ENCODE measurements around the gene TMEM164.
"Not testable (repeated sequence)": the region's sequence is repeated elsewhere in the genome, so short reads cannot be mapped to it uniquely, and the experiment has no call there.

Gene TMEM164

DNA sequence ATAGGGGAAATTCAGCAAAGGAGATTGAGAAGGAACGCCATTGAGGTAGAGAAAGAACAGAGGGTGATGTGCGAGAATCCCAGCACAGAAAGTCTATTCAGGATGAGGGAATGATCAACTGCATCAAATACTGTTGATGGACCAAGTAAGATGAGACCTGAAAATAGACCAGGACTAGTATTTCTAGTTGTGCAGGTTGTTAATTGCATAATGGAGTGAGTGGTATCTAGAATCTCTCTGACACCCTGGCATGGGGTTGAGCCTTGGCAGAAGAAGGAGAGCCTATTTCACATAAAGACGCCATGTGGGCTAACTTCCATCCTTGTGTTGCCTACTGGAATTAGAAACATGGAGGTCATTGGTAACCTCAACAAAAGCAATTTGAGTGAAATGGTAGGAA lies 135.6 kb downstream of the TMEM164 start:
- no peak for DNase-seq

- DNase-seq = no peak
Measured at GRCh38 chrX:110139172-110139571, 136.3 kb downstream of the TMEM164 start.

DNA sequence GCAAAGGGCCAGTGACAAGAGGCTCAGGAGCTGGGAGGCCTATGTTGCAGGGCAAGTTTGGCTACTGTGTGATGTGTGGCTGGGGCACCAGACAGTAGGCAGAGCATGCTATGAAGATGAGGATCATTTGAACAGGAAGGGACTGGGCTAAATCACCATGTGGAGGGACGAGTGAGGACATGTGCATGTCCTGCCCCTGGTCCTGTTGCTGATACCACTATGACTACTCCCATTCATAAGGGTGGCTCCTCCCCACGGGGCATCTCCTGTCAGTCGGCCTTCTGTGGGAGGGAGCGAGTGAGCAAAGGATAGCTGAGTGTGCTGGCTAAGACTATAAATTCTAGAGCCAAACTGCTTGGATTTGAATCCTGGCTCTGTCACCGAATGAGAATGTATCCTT lies 139.2 kb downstream of the TMEM164 start:
- no peak for DNase-seq

- no peak for DNase-seq
Measured at GRCh38 chrX:110143454-110144210, 140.7 kb downstream of the TMEM164 start.

- no peak for DNase-seq
Measured at GRCh38 chrX:110145311-110145710, 142.4 kb downstream of the TMEM164 start.

DNA sequence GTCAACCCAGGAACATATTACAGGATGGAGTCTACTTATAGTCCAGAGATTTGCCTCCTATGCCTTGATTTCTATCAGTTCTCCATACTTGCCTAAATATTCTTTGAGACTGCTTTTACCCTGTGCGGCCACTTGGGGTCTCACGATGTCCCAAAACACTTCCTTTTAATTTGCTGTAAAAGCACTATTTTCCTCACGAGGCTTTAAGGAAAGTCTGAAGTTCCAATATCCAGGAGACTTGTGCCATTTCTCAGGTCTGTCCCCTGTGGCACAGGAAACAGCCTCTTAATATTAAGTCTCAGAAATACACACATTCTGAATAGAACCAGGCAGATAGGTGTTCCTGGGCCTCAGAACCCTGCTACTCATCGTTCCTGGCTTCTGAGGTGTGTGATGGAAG lies 142.9 kb downstream of the TMEM164 start:
- no peak for DNase-seq

DNA sequence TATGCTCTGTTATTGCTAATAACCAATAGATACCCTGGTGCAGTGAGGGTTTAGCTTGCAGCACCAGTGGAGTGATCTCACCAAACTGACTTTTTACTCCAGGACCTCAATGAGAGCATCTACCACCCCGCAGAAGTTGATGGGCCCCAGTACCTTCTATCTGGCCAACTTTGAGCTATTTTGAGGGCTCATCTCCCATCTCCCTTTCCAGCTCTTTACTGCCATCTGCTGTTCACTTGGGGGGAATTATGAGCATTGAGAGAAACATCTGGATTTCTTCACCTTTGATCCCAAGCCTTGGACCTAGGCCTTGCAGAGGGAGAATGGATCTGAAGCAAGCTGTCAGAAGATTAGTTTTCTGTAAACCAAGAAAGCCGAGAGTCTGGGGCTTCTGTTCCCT lies 143.6 kb downstream of the TMEM164 start:
- DNase-seq = no peak

DNA sequence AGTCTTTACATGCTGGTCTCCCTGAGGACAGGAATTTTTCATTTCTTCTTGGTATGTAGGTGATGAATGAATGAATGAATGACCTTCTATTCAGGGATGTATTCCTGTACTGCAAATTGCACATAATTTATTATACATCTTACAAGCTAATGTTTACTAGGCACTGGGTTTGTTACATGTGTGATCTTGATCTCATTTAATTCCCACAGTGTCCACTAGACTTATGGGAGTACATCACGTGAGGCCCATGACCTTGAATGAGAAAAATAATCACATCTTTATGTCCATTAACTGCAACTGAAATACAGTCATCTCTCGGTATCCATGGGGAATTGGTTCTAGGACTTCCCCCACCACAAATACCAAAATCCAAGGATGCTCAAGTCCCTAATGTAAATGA lies 150.3 kb downstream of the TMEM164 start:
- DNase-seq = no peak

- no peak for DNase-seq
Measured at GRCh38 chrX:110153896-110154295, 151.0 kb downstream of the TMEM164 start.

DNA sequence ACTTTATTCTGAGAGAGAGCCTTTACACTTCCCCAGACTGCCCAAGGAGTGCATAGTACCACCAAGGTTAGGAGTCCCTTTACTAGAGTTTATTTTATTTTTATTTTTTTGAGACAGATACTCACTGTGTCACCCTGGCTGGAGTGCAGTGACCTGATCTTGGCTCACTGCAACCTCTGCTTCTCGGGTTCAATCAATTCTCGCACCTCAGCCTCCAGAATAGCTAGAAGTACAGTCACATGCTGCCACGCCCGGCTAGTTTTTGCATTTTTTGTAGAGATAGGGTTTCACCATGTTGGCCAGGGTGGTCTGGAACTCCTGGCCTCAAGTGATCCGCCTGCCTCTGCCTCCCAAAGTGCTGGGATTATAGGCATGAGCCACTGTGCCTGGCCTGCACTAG lies 151.4 kb downstream of the TMEM164 start:
- DNase-seq = not testable (repeated sequence)

- DNase-seq = no peak
Measured at GRCh38 chrX:110155759-110156158, 152.8 kb downstream of the TMEM164 start.

- DNase-seq = no peak
Measured at GRCh38 chrX:110156167-110156754, 153.3 kb downstream of the TMEM164 start.

GRCh38 chrX:110157444-110157843 lies 154.5 kb downstream of the TMEM164 start:
- DNase-seq = no peak

GRCh38 chrX:110159235-110159634 lies 156.3 kb downstream of the TMEM164 start:
- DNase-seq = no peak

DNA sequence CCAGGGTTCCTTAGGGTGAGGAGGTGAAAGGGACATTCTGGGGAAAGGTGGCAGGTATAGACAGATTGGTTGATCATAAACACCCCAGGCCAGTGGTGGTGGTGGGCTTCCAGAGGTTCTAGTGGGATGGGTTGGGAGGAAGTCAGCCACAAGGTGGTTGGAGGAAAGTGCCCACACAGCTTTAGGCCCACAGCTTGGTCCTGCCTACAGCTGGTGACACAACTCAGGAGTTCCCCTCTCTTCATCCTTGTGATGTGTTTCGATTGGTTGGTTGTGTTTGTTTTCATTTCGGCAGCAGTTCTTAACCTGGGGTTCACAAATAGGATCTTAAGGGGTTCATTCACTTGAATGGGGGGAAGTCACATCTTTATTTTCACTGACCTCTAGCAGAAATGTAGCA lies 157.0 kb downstream of the TMEM164 start:
- no peak for DNase-seq

GRCh38 chrX:110161361-110161686 lies 158.4 kb downstream of the TMEM164 start:
- DNase-seq = no peak

DNA sequence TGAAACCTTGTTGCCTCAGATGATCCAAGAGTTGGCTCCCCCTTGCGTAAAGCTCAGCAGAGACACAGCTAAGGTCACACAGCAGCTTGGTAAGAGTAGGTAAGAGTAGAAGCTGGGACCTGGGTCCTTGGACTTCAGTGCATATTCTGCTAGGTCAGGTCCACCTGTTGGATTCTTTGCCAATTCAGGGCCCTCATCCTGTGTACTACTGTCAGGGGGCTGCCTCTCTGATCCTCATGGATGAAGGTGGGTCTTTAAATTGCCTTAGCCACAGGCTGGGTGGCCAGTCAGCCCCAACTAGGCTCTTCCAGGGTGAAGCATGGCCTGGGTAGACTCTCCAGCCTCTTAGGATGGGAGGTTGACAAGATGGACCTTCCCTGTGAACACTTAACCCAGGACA lies 159.2 kb downstream of the TMEM164 start:
- DNase-seq = no peak

DNA sequence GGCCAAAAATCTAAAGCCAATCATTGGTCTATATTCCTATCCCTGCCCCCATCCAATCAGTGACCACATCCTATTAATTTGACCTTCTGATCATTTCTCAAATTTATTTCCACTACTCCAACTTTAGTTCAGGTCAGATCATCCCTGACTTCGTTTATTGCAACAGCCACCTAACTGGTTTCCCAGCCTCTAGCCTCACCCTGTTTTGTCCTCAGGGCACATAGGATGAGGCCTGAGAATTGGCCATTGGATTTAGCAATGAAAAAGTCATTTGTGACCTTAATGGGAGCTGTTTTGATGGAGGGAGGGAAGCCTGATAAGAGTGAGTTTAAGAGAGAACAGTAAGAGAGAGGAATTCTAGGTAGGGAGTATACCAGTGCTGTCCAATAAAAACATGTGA lies 160.0 kb downstream of the TMEM164 start:
- no peak for DNase-seq

- no peak for DNase-seq
Measured at GRCh38 chrX:110163488-110163887, 160.6 kb downstream of the TMEM164 start.

GRCh38 chrX:110167952-110168451 lies 165.1 kb downstream of the TMEM164 start:
- no peak for DNase-seq

DNA sequence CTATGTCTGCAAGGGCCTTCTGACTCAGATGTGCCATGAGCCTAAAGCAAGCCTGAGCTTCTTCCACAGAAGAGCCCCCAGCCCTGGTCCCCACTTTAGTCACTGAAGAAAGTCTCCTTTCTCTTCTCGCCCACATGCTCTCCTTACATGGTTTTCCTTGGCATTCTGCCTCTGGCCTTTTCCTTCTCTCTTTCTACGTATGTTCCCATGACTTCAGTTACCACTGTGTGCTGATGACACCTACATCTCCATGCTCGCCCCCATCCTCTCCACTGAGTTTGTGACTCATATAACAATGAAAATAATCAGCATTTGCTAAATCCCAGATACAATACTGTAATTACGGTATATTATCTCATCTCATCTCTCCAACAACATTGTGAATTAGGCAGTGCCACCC lies 165.7 kb downstream of the TMEM164 start:
- no peak for DNase-seq

- DNase-seq = no peak
Measured at GRCh38 chrX:110170029-110170428, 167.1 kb downstream of the TMEM164 start.

GRCh38 chrX:110171442-110171841 lies 168.5 kb downstream of the TMEM164 start:
- DNase-seq = no peak

GRCh38 chrX:110172215-110172614 lies 169.3 kb downstream of the TMEM164 start:
- no peak for DNase-seq
